Muscle layer of duodenum (tissue), 2 donors: ENCODE results near the gene CLDND1.
A peak's percentile ranks its signal among the peaks of the same experiment; 100 is the strongest.
"Not testable (repeated sequence)": the region's sequence is repeated elsewhere in the genome, so short reads cannot be mapped to it uniquely, and the experiment has no call there.

Experiments
- H3K27ac ChIP-seq: one replicate; pipeline ENCODE4 v1.7.0; 2013; ENCODE audit warnings: mild to moderate bottlenecking, low read length
- H3K27me3 ChIP-seq: one replicate; pipeline ENCODE4 v1.7.0; 2013; ENCODE audit warnings: low read depth, mild to moderate bottlenecking, control low read depth, low read length
- H3K36me3 ChIP-seq, 2 donors: one replicate each; pipeline ENCODE4 v1.7.0; 2013; ENCODE audit warnings: low read length in 2 of 2, control low read depth in 1 of 2, mild to moderate bottlenecking in 1 of 2; ENCODE audit not compliant: insufficient read depth in 2 of 2, control insufficient read depth in 1 of 2
- H3K4me1 ChIP-seq, 2 donors: one replicate each; pipeline ENCODE4 v1.7.0; 2013; ENCODE audit warnings: low read length in 2 of 2, mild to moderate bottlenecking in 2 of 2, control low read depth in 1 of 2, moderate library complexity in 1 of 2; ENCODE audit not compliant: insufficient read depth in 2 of 2, control insufficient read depth in 1 of 2
- H3K4me3 ChIP-seq, 2 donors: one replicate each; pipeline ENCODE4 v1.7.0; 2013; ENCODE audit warnings: low read length in 2 of 2, low read depth in 1 of 2, mild to moderate bottlenecking in 1 of 2
- H3K9me3 ChIP-seq, 2 donors: one replicate each; pipeline ENCODE4 v1.7.0; 2013; ENCODE audit warnings: low read length in 2 of 2, control low read depth in 1 of 2, mild to moderate bottlenecking in 1 of 2; ENCODE audit not compliant: control insufficient read depth in 1 of 2
- donor health status: healthy.

The CLDND1 gene

DNA sequence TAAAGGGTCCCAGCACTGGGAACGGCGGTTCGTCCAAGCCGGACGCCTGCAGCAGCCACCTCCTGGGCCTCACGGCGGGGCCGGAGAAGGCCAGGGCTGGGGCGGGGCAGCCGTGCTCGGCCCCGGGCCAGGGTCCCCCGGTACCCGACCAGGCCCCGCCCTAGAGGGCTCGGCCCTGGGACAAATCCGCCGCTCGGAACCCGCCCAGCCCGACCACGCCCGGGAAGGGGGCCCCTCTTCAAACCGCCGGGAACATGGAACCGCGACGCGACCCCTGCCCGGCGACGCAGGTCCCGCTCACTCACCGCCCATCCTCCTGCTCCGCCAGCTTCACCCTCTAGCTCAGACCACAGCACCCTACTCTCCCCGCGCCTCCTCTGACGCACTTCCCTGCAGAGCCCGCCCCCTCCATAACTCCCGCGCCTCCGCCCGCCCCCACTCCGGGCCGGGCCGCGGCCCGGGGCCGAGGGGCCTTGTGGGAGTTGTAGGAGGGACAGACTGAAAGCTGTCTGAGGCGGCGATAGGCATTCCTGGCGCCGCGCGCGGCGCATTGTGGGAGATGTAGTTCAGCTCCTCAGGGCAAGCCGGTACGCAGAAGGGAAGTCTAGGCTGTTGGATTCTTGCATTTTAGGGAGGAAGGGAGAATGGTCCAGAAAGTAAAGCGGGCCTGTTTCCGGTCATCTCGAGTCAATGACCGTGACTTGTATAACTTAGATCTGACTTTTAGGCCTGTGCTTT is at the start of gene CLDND1:
CLDND1 (minus strand) TSS at position 359 of the 738 bp plus-strand sequence. CDS start 1,478 bp downstream, outside the sequence.
- H3K4me1 ChIP-seq, result peaks cover 13 to 14% of the 10 kb centered on the region in 2 donors
- H3K9me3 ChIP-seq, result no peaks in the 10 kb centered on the region

DNA sequence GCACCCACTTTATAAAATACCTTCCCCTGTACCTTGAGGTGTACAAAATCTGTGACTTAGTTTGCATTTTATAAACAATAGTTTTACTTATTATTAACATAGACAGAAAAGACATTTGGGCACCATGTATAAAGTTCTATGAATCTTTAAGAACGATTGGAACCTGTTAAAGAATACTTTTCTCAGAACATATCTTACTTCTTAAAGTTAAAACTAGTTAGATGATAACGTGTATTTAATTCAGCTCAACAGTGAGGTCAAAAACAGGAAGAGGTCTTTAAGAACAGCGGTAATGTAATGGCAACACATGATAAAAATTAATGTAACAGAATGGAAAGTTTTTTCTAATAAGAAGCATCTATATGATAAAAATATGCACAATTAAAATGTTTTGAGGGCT is 45.7 kb upstream of the CLDND1 start:
- no peaks in the 10 kb centered on the region for H3K27me3 ChIP-seq
- no peaks in the 10 kb centered on the region for H3K4me1 ChIP-seq
- no peak overlapping the region for H3K4me3 ChIP-seq
- H3K36me3 ChIP-seq, result no peaks in the 10 kb centered on the region
- no peaks in the 10 kb centered on the region for H3K9me3 ChIP-seq
- H3K27ac ChIP-seq, result no peak overlapping the region

More for the DNA sequence above, at the start of gene CLDND1:
- H3K27ac ChIP-seq, result peak within 1 kb of the TSS; percentile 92
- peak within 1 kb of the TSS; percentile 88 to 97 for H3K4me3 ChIP-seq
- peaks cover 19 to 21% of the 10 kb centered on the region in 2 donors for H3K36me3 ChIP-seq
- H3K27me3 ChIP-seq, result no peaks in the 10 kb centered on the region

DNA sequence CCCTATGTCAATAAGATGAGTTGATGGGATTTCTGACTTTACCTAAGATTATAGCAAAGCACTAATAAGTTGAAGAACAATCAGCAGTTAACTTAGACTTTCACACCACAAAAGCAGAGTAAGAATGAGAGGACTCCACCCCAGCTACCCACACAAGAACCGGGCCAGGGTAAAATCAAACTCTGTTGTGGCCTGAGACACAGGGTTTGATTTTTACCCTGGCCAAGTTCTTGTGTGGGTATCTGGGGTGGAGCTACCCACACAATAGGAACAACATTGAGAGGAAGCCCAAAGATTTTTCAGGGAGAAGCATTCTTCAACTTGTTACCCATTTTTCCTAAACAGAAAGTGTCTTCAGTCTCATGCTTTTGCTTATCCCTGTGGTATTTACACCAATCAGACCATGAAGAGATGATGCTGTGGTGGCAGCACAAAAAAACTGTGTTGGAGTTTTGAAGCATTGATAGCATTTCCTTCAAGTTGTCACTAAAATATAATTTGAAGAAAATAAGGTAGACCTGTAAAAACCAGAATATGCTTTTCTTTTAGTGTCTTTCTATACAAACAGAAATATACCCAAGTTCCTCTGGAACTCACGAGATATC is 45.1 kb upstream of the CLDND1 start:
- Histone ChIP-seq H3K4me3 (no peak overlapping the region), H3K4me1 (no peaks in the 10 kb centered on the region), H3K9me3 (no peaks in the 10 kb centered on the region), H3K27ac (no peak overlapping the region), H3K36me3 (no peaks in the 10 kb centered on the region), H3K27me3 (no peaks in the 10 kb centered on the region)

DNA sequence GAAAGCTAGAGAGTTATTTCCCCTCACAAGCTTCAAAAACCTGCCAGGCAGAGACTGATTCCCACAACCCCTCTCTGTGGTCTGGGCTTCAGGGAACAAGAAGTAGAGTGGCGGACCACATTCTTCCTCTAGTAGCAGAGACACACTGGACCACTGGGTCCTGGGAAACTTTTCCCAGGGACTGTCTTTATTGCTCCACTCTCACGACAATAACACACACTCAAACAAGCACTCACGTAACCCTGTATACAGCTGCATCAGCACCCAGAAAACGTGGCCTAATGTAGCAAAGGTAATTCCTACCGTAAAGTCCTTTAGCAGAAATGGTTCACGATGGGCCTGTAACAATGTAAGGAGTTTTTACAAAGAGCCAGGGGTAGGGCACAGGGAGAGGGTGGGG is 43.1 kb upstream of the CLDND1 start:
- no peaks in the 10 kb centered on the region for H3K4me1 ChIP-seq
- no peak overlapping the region for H3K27ac ChIP-seq
- H3K4me3 ChIP-seq, result no peak overlapping the region
- H3K36me3 ChIP-seq, result no peaks in the 10 kb centered on the region
- H3K27me3 ChIP-seq, result no peaks in the 10 kb centered on the region
- H3K9me3 ChIP-seq, result no peaks in the 10 kb centered on the region

DNA sequence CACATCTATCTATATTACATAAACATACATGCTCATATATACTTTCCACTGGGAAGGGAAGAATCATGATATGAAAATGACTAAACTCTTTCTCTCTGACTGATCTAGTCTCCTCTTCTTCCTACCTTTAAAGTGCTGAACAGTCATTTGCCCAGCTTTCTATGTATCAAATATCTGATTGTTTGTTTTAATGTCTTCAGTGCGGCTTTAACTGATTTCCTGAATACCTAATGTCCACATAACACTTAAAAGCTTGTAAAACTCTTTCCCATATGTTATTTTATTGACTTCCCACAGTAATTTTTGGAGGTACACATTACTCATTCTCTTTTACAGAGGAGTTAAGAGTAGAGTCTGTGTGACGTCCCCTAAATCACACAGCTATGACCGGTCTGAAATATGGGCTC is 42.5 kb upstream of the CLDND1 start:
- Histone ChIP-seq H3K4me1 (no peaks in the 10 kb centered on the region), H3K27ac (no peak overlapping the region), H3K36me3 (no peaks in the 10 kb centered on the region), H3K9me3 (no peaks in the 10 kb centered on the region), H3K4me3 (no peak overlapping the region), H3K27me3 (no peaks in the 10 kb centered on the region)

DNA sequence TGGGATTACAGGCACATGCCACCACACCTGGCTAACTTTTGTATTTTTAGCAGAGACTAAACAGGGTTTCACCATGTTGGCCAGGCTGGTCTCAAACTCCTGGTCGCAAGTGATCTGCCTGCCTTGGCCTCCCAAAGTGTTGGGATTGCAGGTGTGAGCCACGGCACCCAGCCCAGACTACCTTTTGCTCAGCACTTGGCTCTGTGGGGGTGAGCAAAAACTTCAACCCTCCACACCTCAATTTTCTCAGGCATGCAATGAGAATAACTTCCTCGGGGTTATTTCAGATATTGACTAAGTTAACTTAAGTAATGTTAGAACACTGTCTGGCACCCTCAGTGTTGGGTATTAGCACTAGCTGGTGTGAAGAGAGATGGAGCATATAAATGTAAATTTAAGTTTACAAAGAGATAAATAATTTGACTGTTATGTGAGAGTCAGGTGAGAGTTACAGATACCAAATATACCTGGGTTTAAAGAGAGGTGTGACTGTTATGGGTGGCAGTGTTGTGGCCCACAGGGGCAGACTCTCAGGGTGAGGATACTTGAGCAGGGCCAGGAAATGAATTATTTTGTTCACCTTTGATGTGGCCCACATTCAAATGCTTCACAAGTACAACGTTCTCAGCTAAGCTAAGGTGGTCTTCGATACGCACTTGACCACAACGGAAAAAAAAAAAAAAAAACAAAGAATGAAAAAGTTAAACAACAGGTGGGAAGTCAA is 41.7 kb upstream of the CLDND1 start:
- Histone ChIP-seq H3K27me3 (no peaks in the 10 kb centered on the region), H3K4me1 (no peaks in the 10 kb centered on the region), H3K4me3 (no peak overlapping the region), H3K27ac (no peak overlapping the region), H3K36me3 (no peaks in the 10 kb centered on the region), H3K9me3 (no peaks in the 10 kb centered on the region)

DNA sequence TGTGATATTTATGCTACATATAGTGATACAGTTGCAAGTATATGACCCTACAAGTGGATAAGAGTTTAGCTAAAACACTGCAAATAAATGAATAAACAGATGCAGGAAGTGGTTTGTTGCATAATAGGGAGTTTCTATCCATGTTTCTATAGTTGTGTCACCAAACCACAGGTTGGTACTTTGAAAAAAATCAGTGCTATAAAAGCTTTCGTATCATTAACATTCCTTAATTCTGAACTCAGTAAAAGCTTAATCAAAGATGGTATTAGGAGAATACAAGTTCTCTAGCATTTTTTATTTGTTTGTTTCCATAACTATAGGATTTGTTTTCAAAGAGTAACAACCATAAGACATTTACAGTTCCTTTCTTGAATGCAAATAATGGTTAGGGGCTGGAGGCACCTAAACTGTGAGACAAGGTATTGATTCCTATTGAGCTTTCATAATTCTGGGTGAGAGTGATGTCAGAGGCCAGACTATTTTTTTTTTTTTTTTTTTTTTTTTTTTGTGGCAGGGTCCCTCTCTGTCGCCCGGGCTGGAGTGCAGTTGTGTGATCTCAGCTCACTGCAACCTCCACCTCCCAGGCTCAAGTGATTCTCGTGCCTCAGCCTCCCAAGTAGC is 41.1 kb upstream of the CLDND1 start:
- no peaks in the 10 kb centered on the region for H3K27me3 ChIP-seq
- H3K27ac ChIP-seq, result no peak overlapping the region
- H3K4me1 ChIP-seq, result no peaks in the 10 kb centered on the region
- no peaks in the 10 kb centered on the region for H3K9me3 ChIP-seq
- no peaks in the 10 kb centered on the region for H3K36me3 ChIP-seq
- no peak overlapping the region for H3K4me3 ChIP-seq

DNA sequence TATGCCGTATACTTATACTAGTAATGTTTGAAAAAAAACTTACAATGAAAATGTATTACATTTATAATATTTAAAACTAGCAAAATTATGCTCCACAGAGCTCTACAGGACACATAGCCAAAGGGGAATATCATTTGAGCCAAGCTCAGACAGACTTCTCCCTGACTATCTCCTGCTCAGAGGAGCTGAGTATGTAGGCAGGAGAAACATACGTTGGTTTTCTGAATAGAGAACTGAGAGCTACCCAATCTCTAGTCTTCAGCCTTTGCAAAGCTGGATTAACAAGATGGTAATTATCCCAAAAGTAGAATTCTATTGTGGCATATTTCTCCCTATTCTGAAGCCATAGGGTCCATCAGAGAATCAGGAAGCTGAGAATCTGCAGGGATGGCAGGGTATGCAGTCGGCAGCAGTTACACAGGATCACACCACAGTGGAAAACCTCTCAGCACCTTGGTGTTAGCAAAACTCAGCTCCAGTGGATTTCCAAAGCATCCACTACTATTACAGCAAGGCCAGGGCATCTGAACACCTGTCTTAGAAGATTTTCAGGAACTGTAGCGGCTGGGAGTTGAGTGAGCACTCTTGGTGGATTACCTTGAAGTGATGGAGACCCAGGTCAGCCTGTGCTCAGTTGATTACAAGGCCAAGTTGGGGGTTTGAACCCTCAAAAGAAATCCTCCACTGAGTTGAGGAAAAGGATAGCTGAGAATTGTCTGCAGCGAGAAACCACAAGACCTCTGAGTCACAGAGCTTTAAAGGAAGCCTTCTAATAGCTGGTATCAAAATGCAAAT is 39.2 kb upstream of the CLDND1 start:
- Histone ChIP-seq H3K9me3 (no peaks in the 10 kb centered on the region), H3K27ac (no peak overlapping the region), H3K4me1 (no peaks in the 10 kb centered on the region), H3K27me3 (no peaks in the 10 kb centered on the region), H3K36me3 (no peaks in the 10 kb centered on the region), H3K4me3 (no peak overlapping the region)

DNA sequence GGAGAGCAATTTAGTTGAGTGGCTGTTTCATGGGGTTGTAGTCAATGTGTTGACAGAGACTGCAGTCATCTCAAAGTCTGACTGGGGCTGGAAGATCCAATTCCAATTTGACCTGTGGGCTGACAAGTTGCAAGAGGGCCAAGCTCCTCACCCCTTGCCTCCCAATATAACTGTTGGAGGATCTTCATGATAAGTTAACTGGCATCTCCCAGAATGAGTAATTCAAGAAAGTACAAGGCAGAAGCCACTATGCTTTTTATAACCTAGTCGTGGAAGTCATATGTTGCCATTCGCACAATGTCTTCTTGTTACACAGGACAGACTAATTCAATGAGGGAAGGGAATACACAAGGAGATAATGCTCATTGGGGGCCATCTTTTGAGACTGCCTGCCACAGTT is 38.2 kb upstream of the CLDND1 start:
- Histone ChIP-seq H3K36me3 (no peaks in the 10 kb centered on the region), H3K4me3 (no peak overlapping the region), H3K27me3 (no peaks in the 10 kb centered on the region), H3K4me1 (no peaks in the 10 kb centered on the region), H3K9me3 (no peaks in the 10 kb centered on the region), H3K27ac (no peak overlapping the region)

DNA sequence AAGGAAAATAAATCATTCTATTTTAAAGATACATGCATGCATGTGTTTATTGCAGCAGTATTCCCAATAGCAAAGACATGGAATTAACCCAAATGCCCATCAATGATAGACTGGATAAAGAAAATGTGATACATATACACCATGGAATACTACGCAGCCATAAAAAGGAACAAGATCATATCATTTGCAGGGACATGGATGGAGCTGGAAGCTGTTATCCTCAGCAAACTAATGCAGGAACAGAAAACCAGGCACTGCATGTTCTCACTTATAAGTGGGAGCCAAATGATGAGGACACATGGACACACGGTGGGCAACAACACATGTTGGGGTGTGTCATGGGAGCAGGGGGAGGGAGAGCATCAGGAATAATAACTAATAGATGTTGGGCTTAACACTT is 37.1 kb upstream of the CLDND1 start:
- not testable (repeated sequence) for H3K27ac ChIP-seq, H3K36me3 ChIP-seq, H3K4me3 ChIP-seq, H3K4me1 ChIP-seq, H3K27me3 ChIP-seq, H3K9me3 ChIP-seq
